Right lung (tissue), 5 donors: ENCODE measurements around the gene GRB2. TPM values are rescaled to one million over a fixed set of nuclear protein-coding genes. Genes with fewer than 3 reads are reported as not detected.
"Not testable (repeated sequence)": the region's sequence is repeated elsewhere in the genome, so short reads cannot be mapped to it uniquely, and the experiment has no call there.

Source experiments
- DNase-seq, 2 donors: peaks; one replicate each; pipeline ENCODE4 v3.0.0-alpha.2; 2013
- polyA plus RNA-seq, 5 donors: library from polyadenylated mRNA; unstranded; fragments of 120-200 nt; gene quantifications; one replicate each; pipeline versions ENCODE4 v1.2.1 to v1.2.3, GENCODE V29; 2013; ENCODE audit warnings: inconsistent platforms in 1 of 5, low replicate concordance in 1 of 5; ENCODE audit not compliant: insufficient read length in 5 of 5, insufficient read depth in 1 of 5

The GRB2 gene
- polyA plus RNA-seq, 5 donors, result 75.3 to 92.2 (median 83.5) TPM

DNA sequence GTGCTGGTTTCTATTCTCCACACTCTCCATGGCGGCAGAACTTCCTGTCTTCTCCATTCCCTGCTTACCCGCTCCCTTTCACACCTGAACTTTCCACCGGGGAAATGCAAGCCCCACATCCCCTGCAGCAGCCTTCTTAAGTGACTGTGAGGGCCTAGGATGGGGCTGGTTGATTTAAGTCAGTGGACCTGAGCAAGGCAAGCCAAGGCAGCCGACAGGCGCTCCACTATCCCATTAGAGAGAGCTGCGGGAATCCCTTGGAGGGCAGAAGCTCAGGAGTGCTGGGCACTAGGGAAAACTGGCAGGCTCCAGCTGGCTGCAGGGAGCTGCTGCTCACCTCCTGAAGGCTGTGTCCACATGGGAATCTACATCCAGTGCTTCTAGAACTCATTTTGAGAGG is 80.1 kb downstream of the GRB2 start:
- no peak for DNase-seq

DNA sequence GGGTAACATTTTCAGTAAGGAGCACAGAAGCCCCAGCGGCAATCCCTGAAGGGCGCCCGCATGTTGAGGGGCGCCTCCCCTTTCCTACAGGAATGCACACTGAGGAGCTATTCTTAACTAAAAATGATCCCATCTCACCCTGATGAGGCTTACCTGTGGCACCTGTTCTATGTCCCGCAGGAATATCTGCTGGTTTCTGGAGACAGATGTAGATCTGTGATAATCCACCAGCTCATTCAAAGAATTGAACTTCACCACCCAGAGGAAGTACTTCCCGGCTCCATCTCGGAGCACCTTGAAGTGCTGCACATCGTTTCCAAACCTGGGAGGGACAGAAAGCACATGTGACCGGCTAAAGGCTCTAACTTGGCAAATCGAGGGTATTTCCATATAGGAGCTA is 84.0 kb downstream of the GRB2 start:
- DNase-seq, result no peak

DNA sequence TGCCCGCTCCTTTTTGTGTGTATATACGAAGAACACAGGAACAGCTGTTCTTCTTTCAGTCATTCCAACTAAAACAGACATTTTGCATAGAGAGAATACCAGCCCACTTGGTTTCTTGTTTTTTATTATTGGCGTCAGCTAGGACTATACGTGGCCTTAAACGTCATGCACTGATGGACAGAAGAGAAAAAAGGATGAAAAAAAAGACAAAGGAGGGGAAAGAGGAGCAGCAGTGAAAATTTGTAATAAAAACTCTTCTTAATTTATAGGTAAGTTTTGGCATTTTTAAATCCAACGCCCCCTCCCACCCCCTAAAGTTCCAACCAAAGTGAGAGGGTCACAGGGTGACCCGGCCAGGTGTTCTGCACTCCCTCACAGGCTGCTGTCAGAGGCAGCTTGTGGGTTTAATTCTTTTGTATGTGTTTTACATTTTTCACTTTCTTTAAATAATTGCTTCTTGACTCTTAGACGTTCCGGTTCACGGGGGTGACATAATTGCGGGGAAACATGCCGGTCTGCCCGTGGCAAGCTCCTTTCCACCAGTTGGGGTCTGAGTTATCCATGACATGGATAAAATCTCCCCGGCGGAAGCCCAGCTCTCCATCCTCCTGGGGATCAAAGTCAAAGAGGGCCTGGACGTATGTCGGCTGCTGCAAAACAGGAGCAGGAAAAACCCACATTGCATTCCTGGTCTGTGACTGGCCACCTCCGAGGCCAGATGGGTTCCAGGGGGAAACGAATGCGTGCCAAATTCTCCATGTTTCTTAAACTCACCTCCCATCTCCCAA is 85.4 kb downstream of the GRB2 start:
- no peak for DNase-seq

DNA sequence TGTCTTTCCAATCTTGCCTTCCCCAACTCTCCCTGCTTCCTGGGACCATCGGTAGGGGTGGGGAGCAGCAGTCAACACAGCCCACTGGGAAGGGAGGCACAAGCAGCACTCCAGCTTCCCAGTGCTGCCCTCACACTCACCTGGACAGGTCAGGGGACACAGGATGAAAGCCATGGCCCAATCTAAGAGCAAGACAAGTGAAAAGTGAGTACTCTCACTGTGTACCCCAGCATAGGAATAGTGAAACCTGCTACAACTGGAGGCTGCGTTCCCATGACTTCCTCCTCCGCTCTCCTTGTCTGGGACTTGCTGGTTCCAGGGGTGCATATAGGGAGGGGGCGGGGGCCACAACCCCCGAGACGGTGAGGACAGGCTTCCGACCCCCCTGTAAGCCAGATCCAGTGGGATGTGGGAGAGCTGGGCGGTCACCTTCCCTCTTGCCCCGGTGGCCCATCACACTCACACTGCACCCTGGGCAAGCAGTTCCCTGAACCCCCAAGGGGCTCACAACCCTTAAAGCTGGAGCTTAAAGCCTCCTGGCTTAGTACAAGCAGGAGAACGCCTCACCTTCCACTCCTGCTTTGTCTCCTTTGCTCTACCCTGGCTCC is 86.8 kb downstream of the GRB2 start:
- DNase-seq, result no peak

DNA sequence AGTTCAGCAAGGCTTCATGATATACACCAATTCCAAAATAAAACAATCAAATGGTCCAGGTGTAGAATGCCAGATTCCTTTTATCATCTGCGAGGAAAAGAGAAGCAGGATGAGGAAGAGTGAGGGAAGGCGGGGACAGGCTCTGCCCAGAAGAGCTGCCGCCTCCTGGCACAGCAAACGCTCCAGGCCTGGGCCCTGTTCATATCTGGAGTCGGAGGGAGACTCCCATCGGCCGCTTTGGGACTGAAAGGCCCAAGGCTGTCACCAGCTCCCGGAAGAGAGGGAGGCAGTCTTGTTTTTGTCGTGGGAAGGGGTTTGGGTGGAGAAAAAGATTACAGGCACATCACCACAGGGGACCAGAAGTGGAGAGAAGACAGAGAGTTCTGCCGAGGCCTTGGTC is 87.3 kb downstream of the GRB2 start:
- no peak for DNase-seq

DNA sequence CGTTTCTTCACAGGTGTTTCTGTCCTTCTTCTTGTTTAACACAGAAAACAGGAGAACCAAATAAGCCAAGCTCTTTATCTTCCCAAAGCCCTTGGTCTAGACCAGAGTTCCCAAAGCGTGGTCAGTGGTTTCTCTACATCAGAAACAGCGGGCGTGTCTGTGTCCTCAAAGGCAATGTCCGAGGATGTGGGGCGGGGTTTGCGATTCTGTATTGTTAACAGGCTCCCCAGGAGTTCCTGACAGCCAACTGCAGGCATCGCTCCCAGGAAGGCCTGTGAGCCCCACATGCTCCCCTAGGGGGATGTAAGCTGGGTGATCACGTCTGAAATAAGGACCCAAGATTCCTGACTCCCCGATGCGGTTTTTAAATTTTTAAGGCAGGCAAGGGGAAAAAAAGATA is 87.8 kb downstream of the GRB2 start:
- DNase-seq, result no peak

DNA sequence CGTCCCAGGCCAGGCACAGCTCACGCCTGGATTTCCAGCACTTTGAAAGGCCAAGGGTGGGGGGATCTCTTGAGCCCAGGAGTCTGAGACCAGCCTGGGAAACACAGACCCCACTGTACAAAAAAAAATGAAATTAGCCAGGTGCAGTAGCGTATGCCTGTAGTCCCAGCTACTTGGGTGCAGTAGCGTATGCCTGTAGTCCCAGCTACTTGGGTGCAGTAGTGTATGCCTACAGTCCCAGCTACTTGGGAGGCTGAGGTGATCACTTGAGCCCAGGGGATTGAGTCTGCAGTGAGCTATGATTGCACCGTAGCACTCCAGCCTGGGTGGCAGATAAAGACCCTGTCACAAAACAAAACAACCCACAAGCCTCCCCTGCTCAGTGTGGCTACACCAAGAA is 89.2 kb downstream of the GRB2 start:
- no peak for DNase-seq

DNA sequence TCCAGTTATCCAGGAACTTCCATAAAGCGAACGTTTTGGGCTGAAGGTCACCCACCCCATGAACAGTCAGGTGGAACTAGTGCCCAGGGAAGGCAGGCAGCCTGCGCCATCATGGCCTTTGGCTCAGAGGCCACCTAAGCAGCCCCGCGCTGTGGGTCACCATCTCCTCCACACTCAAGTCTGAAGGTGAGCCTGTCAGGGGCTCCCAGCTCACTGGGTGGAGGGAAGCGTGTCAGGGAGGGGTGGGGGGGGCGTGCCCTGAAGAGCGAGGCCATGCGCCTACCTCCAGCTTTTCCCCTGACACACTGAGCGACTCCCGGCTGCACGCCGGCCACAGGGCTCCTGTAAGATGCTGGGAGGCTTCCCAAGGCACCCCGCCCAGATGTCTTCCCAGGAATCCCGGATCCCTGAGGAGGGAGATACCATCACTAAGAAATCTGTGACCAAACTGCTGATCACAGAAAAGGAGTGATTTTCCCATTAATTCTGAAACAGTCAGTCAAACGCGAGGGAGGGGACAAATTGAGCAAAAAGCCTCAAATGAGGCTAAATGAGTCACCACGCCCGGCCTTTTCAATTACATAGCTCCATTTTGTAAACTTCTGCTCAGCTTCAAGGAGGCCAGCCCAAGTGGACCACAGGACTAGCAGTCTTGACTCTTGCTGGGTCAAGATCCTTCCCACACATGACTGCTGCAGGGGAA is 89.8 kb downstream of the GRB2 start:
- DNase-seq, result no peak

DNA sequence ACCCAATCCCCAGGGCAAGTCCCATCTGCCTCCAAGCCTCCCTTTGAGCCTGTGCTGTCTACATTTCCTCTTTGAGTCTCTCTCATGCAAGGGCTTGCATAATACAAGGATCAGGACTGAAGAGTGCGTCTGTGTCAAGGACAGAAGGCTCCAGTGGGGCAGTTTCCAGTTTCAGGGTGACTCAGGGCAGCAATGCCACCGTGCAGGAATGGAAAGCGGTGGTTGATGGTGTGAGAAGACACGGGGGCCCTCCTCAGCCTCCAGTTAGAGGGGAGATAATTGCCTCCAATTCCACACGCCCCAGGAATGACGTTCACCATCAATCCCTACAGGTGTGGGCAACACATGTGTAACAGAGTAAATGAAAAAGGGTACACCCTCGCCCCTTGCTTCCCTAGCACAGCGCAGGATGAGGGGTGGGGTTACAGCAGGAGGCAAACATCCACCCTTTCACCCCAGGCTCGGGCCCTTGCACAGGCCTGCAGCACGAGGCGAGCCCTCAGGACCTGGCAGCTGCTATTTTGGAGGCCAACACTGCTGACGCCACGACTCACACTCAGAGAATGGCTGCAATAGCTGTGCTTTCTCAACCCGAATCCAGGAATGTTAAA is 91.4 kb downstream of the GRB2 start:
- no peak for DNase-seq

DNA sequence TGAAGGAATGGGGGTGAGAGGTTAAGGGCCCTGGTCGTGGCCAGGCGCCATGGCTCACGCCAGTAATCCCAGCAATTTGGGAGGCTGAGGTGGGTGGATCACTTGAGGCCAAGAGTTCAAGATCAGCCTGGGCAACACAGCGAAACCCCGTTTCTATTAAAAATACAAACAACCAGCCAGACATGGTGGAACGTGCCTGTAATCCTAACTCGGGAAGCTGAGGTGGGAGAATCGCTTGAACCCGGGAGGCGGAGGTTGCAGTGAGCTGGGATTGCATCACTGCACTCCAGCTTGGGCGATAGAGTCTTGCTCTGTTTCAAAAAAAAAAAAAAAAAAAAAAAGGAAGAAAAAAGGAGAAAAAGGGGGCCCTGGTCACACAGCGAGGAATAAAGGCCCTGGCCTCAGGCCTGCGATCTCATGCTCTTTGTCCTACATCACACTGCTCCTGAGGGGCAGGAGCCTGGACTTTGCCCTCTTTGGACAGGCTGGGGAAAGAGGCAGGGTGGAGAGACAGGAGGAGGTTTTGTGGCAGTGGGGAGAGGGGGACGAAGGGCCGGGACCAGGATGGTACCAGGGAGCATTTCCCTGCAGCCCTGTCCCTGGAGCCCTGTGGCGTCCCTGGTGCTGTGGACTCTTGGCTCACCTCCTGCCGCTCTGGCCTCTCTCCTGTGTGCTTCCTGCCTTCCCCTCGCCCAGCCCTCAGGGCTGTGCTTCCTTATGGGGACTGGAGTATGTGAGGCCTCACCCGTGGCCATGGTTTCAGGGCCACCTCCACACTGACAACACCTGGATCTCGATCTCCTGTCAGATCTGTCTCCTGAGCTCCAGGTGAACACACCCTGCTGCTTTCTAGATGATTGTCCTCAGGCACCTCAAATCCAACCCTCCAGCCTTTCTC is 96.5 kb downstream of the GRB2 start:
- DNase-seq, result no peak

DNA sequence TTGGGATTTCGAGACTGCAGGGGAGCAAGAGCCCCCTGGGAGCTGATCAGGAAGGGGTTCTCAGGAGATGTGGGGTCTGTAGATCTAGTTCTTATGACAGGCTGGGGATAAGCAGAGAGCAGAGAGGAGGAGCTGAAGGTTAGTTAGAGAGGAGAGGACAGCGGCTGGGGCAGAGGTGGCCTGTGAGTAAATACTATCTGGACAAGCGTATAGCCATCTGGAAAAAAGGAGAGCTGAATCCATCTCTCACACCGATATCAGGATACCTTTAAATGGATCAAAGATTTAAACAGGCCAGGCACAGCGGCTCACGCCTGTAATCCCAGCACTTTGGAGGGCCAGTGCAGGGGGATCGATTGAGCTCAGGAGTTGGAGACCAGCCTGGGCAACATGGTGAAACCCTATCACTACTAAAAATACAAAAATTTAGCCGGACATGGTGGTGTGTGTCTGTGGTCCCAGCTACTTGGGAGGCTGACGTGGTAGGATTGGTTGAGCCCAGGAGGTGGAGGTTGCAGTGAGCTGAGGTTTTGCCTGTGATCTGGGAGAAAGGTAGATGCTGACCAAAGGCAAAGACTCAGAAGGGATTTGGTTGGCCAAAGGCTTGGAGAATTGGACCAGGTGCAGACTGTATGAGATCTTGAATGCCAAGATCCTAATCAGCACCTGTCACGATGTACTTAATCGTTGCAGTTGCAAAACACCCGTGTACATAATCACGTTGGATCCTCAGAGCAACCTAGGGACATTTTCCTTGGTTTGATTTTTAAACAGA is 97.3 kb downstream of the GRB2 start:
- DNase-seq, result no peak

DNA sequence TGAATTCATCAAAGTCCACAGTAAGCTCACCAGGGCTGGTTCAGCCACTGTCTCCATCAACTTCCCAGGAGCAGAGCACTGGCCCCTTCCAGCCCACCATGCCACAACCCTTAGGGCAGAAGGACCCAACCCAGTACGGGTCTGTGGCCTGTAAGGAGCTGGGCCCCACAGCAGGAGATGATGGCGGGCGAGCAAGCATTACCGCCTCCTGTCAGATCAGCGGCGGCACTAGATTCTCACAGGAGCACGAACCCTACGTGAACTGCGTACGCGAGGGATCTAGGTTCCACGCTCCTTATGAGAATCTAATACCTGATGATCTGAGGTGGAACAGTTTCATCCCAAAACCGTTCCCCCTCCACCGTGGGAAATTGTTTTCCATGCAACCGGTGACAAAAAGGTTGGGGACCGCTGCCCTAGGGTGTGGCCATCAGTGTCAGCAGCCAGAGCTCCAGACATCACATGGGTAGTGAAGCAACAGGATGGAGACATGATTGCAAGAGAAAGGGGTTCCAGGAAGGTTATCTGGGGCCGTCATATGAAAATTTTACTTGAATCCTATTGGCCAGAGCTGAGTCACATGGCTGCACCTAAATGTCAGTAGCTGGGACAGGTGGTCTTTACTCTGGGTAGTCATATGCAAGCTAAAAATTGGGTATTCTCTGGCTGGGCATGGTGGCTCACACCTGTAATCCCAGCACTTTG is 103.8 kb downstream of the GRB2 start:
- no peak for DNase-seq

DNA sequence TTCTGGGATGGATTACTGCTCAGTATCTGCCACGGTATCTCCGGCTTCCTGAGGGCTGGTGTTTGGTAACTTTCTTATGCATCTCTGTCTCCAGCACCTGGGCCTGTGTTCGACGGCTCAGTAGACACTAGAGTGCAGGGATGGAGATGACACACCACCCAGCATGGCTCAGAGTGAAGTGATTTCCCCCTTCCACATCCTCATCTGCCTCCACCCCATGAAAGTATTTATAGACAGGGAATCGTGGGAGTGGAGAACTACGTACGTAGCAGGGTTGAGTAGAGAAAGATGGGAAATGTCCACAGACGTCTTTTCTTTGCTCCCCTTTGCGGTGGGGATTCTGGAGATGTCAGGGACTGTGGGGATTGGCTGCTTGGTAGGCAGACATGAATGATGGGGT is 104.4 kb downstream of the GRB2 start:
- DNase-seq, result no peak

DNA sequence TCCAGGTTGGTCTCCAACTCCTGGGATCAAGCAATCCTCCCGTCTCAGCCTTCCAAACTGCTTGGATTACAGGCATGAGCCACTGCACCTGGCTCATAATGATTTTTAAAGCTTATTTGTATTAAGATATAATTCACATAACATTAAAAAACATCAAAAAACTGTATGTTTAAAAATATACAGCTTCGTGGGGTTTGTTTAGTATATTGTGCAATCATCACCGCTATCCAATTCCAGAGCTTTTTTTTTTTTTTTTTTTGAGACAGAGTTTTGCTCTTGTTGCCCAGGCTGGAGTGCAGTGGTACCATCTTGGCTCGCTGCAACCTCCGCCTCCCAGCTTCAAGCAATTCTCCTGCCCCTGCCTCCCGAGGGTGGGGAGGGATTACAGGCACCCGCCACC is 105.2 kb downstream of the GRB2 start:
- DNase-seq, result no peak

DNA sequence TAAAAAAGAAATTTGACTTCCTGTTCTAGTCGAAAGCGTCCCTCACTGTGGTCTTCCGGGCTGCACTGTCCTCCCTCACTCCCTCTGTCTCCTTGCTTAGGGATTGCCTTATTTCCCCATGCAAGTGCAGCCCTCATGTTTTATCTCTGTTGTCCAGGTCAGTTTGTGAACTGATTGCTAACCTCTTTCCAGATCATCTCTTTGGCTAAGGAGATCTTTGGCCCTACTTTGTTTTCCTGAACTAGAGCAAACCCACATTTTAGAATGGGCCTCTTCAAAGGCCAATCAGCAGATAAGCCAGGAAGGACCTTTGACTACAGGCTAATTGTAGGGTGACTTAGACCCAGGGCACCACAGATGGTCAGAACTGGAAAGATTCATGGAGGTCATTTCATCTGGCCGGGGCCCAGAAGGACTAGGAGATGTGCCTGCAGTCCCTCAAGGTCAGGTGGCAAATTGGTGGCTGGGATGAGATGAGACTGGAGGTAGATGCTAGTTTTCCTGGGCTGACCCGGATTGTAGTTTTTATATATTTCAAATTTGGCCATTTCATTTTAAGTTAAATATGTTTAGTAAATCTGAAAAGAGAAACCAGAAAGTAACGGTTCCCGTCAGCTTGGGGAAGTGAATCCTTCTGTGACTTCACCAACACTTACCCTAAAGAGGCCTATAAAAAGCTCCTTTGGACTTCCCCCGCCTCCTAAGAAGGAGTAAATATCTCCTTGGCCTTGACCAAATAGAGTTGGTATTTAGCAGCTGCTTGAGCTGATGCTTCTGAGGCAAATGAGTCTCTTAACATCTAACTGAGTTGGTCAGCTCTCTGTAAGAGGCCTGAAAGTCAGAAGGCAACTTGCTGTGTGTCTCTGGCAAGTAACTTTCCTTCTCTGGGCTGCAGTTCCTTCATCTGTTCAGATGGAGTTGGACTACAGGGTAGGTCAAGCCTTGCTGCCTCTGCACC is 110.0 kb downstream of the GRB2 start:
- DNase-seq, result no peak

DNA sequence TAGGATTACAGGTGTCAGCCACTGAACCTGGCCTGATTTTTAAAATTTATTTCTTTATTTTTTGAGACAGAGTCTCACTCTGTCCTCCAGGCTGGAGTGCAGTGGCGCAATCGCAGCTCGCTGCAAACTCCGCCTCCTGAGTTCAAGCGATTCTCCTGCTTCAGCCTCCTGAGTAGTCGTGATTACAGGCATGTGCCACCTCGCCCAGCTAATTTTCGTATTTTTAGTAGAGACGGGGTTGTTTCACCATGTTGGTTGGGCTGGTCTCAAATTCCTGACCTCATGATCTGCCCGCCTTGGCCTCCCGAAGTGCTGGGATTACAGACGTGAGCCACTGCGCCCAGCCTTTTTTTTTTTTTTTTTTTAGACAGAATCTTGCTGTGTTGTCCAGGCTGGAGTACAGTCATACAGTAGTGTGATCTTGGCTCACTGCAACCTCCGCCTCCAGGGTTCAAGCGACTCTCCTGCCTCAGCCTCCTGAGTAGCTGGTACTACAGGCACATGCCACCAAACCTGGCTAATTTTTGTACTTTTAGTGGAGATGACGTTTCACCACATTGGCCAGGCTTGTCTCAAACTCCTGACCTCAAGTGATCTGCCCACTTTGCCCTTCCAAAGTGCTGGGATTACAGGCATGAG is 112.5 kb downstream of the GRB2 start:
- not testable (repeated sequence) for DNase-seq

DNA sequence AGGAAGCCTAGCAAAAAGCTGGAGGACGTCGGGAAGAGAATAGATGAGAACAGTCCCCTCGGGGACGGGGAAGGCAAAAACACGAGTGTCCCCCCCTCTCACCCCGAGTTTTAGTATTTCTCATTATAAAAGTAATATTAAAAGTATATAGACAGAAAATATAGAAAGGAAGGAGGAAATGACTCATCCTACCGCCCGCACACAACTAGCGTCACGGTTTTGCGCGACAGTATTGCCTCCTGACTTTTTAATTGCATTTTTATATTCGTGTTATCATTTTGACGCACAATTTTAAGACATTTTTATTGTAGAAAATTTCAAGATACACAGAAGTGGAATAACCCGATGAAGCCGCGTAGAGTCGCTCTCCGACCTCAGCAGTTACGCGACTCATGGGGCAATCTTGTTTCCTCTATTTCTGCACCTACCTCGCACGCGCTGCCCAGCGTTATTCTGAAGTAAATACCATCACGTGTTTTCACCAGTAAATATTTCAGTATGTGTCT is 115.6 kb downstream of the GRB2 start:
- no peak for DNase-seq
